Heart left ventricle (tissue), 16 donors: ENCODE measurements around the gene GRB2. TPM values are rescaled to one million over a fixed set of nuclear protein-coding genes. Genes with fewer than 3 reads are reported as not detected.

Source experiments
- ATAC-seq, 4 donors: fragments of 200-7000 bp; cut with Tn5 transposase; one replicate each; pipeline ENCODE4 v1.9.1; 2020 to 2022; ENCODE audit warnings: moderate library complexity in 4 of 4, mild to moderate bottlenecking in 3 of 4, moderate number of reproducible peaks in 1 of 4
- DNase-seq, 5 donors: peaks; one replicate each; pipeline ENCODE4 v3.0.0-alpha.2; 2020
- H3K27ac ChIP-seq, 12 donors: fragments of 200-600 bp; sonication (generic) in 4 of 12; one replicate each; pipeline versions ENCODE4 v1.5.0 to v1.8.0; 2016 to 2022; ENCODE audit warnings: mild to moderate bottlenecking in 2 of 12
- H3K27me3 ChIP-seq, 9 donors: fragments of 200-600 bp; sonication (generic) in 2 of 9; one replicate each; pipeline versions ENCODE4 v1.5.1 to v1.8.0; 2016 to 2022; ENCODE audit warnings: mild to moderate bottlenecking in 3 of 9
- H3K36me3 ChIP-seq, 9 donors: fragments of 200-600 bp; sonication (generic) in 2 of 9; one replicate each; pipeline versions ENCODE4 v1.5.0 to v1.8.0; 2018 to 2022; ENCODE audit warnings: mild to moderate bottlenecking in 2 of 9
- H3K4me1 ChIP-seq, 12 donors: fragments of 200-600 bp; sonication (generic) in 4 of 12; one replicate each; pipeline versions ENCODE4 v1.5.0 to v1.8.0; 2016 to 2022; ENCODE audit warnings: mild to moderate bottlenecking in 3 of 12
- H3K4me3 ChIP-seq, 12 donors: fragments of 200-600 bp; sonication (generic) in 4 of 12; one replicate each; pipeline versions ENCODE4 v1.5.0 to v1.8.0; 2017 to 2022; ENCODE audit warnings: mild to moderate bottlenecking in 9 of 12, moderate library complexity in 4 of 12
- H3K9me3 ChIP-seq, 12 donors: fragments of 200-600 bp; sonication (generic) in 4 of 12; one replicate each; pipeline versions ENCODE4 v1.5.0 to v1.8.0; 2016 to 2022; ENCODE audit warnings: mild to moderate bottlenecking in 1 of 12
- POLR2A ChIP-seq, 2 donors: fragments of 450-650 bp; IDR thresholded peaks; one replicate each; pipeline ENCODE4 v1.6.1; 2017; ENCODE audit warnings: antibody characterized with exemption in 2 of 2, mild to moderate bottlenecking in 2 of 2, moderate library complexity in 2 of 2
- WGBS, 4 donors: extraction: QIAGEN DNeasy Blood & Tissue Kit in 2 of 4; methylation state at CpG; one replicate each; pipeline versions ENCODE4 v1.1.5 to v1.1.7; 2013 to 2018; 5-methylcytosine and 5-hydroxymethylcytosine counted together
- intact Hi-C, 10 donors: fragments of 100-400 bp; cut with DNase I; formaldehyde crosslinking; loops; one replicate each; pipeline versions ENCODE4 v1.11.1 to v1.14.2; 2022
- polyA plus RNA-seq, 2 donors: library from polyadenylated mRNA; stranded (reverse); fragments of 200-250 nt; gene quantifications; one replicate each; pipeline ENCODE4 v1.2.3, GENCODE V29; 2013
- total RNA-seq, 9 donors: library from RNA; depleted of rRNA in 2 of 9; stranded (reverse); fragments of >200 nt in 2 of 9; fragmentation: NEBNext Ultra II Directional in 3 of 9; extraction: Animal tissue kit (Norgen Biotek cat#: 25700) in 3 of 9; gene quantifications; one replicate each; pipeline versions ENCODE4 v1.1.0 to v1.2.4, GENCODE V29; 2016 to 2023
- TF ChIP-seq, protein P1 (sequence below), 12 donors: fragments of 200-600 bp; sonication (generic) in 4 of 12; IDR thresholded peaks; one replicate each; pipeline versions ENCODE4 v1.5.0 to v1.8.0; 2018 to 2022; ENCODE audit warnings: antibody characterized with exemption in 12 of 12, mild to moderate bottlenecking in 5 of 12
- donor health status: ischemic (EF 13 %, LVEDD 7.1; RV severe dilation, severe dysfunction).
- donor health status: healthy with polysubstance abuse.
- donor health status: DM: no; HTN: yes; CAD: no.
- donor health status: DM: no; HTN: no; CAD: no.
- donor health status: ischemic (EF 25% LVEDD 6.9; RV normal size, moderate dysfunction).
- donor health status: ischemic (EF 25% LVEDD 5.7; RV mildly dilated, moderate dysfunction).
- donor health status: healthy.
- donor health status: DM: yes; HTN: yes; CAD: no.
- donor health status: ischemic (EF 35%, LVEDD 5.7; RV mildly dilated, moderate dysfunction).
- donor health status: nonischemic (EF 11% LVEDD 7.7; RV severe dilation, severe dysfunction).
- donor health status: DM: yes; HTN: yes; CAD: no.
- donor health status: PGD.
- donor health status: ischemic (EF 29% LVEDD 5.4; RV normal size, mild dysfunction).
- donor health status: nonischemic (EF 23%, LVEDD 6.1; RV moderate dilation, normal function).

GRB2 gene
- total and polyA plus RNA-seq, 11 donors = 24.5 to 145 (median 67.7) TPM

GRCh38 chr17:75353176-75353575, 52.3 kb downstream of the GRB2 start:
- Histone ChIP-seq H3K9me3 (no peaks in the 10 kb centered on the region), H3K27ac (peak overlapping the region in 1 of 12 donors; percentile 3), H3K4me1 (peaks cover 0 to 80% (median 6%) of the 10 kb centered on the region in 12 donors), H3K4me3 (no peak overlapping the region), H3K27me3 (no peaks in the 10 kb centered on the region), H3K36me3 (no peaks in the 10 kb centered on the region)
- no peak for ATAC-seq
- intact Hi-C loops = no loop called here
- DNase-seq = no peak
- TF ChIP-seq, protein P1, sequence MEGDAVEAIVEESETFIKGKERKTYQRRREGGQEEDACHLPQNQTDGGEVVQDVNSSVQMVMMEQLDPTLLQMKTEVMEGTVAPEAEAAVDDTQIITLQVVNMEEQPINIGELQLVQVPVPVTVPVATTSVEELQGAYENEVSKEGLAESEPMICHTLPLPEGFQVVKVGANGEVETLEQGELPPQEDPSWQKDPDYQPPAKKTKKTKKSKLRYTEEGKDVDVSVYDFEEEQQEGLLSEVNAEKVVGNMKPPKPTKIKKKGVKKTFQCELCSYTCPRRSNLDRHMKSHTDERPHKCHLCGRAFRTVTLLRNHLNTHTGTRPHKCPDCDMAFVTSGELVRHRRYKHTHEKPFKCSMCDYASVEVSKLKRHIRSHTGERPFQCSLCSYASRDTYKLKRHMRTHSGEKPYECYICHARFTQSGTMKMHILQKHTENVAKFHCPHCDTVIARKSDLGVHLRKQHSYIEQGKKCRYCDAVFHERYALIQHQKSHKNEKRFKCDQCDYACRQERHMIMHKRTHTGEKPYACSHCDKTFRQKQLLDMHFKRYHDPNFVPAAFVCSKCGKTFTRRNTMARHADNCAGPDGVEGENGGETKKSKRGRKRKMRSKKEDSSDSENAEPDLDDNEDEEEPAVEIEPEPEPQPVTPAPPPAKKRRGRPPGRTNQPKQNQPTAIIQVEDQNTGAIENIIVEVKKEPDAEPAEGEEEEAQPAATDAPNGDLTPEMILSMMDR (IDR thresholded peaks at IDR 0.05) = no peak
- TF ChIP-seq POLR2A (IDR thresholded peaks at IDR 0.05) = no peak
- 93 to 95% (median 94%) methylated on average over 7 to 8 of the region's 8 CpGs for WGBS, 4 donors

DNA sequence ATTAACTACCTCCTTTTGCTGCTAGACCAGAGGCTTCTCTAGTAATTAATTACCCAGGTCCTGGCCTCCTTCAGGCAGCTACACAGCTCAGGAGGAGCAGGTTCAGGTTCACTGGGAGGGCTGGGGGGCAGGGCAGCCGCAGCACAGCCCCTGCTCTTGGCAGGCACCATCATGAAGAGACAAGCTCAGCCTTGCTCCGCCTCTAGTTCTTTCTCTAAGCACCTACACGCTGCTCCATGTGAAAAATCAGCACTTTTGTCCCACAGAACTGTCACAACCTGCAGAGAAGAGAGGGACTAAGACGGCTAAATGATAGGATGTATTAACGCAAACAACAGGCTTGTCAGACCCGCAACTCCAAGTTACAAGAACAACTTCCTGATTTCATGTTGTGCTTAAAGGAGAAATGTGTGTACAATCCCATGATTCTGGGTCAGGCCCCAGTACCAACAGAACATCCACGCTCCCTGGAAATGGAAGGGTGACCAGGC, 53.4 kb downstream of the GRB2 start:
- TF ChIP-seq, protein P1 (IDR thresholded peaks at IDR 0.05) = no peak
- Histone ChIP-seq H3K4me1 (peaks cover 0 to 85% (median 11%) of the 10 kb centered on the region in 12 donors), H3K4me3 (no peak overlapping the region), H3K9me3 (no peaks in the 10 kb centered on the region), H3K27me3 (no peaks in the 10 kb centered on the region), H3K27ac (peak overlapping the region in 2 of 12 donors; percentile 13 to 34), H3K36me3 (no peaks in the 10 kb centered on the region)
- ATAC-seq = no peak
- intact Hi-C loops = no loop called here
- WGBS, 4 donors = 62 to 80% (median 73%) methylated on average over 7 of the region's 7 CpGs
- no peak for DNase-seq

DNA sequence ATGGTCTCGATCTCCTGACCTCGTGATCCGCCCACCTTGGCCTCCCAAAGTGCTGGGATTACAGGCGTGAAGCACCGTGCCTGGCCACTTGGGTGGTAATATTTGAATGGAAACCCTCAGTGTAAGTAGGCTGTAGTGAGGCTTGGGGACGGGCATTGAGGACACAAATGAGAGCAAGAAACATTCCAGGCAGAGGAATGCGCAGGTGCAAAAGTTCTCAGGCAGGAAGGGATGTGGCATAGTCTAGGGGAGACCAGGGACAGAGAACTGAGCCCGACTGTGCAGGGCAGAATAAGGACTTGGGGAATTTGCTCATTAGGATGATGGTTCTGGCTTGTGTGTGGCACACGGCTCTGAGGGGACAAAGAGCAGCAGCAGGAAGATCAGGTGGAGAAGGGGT, 54.8 kb downstream of the GRB2 start:
- no peaks in the 10 kb centered on the region for H3K27me3 ChIP-seq
- no peak overlapping the region for H3K4me3 ChIP-seq
- ATAC-seq (no peak), DNase-seq (no peak)
- H3K9me3 ChIP-seq = no peaks in the 10 kb centered on the region
- peaks cover 0 to 87% (median 17%) of the 10 kb centered on the region in 12 donors for H3K4me1 ChIP-seq
- WGBS, 4 donors = 91 to 97% (median 94%) methylated on average over 9 of the region's 9 CpGs
- TF ChIP-seq POLR2A (IDR thresholded peaks at IDR 0.05) = no peak
- TF ChIP-seq, protein P1 (IDR thresholded peaks at IDR 0.05) = no peak
- H3K36me3 ChIP-seq = no peaks in the 10 kb centered on the region
- intact Hi-C loops = no loop called here
- no peak overlapping the region for H3K27ac ChIP-seq

DNA sequence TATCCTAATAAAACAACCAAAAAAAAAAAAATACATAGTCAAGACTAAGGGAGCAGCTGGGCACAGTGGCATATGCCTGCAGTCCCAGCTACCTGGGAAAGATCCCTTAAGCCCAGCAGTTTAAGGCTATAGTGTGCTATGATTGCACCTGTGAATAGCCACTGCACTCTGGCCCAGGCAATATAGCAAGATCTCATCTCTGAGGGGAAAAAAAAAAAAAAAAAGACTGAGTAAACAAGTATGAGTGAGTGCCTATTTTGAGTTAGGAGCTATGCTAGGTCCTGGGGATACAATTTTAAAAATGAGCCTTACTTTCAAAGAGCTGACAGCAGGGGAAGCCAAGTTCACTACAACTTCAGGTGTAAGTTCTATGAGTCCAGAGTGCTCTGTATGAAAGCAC, 55.4 kb downstream of the GRB2 start:
- Histone ChIP-seq H3K4me1 (peaks cover 0 to 87% (median 17%) of the 10 kb centered on the region in 12 donors), H3K9me3 (no peaks in the 10 kb centered on the region), H3K4me3 (no peak overlapping the region), H3K27ac (no peak overlapping the region), H3K36me3 (no peaks in the 10 kb centered on the region), H3K27me3 (no peaks in the 10 kb centered on the region)
- intact Hi-C loops = no loop called here
- TF ChIP-seq, protein P1 (IDR thresholded peaks at IDR 0.05) = no peak
- TF ChIP-seq POLR2A (IDR thresholded peaks at IDR 0.05) = no peak
- ATAC-seq (no peak), DNase-seq (no peak)
